GM19099 (cell line): ENCODE data around the gene RBM22.

Source experiments
- POLR2A ChIP-seq: IDR thresholded peaks from 3 replicates; pipeline ENCODE4 v1.6.1; 2011; ENCODE audit warnings: low read depth; ENCODE audit not compliant: insufficient read length; ENCODE audit errors: extremely low read depth

The RBM22 gene

GRCh38 chr5:150689120-150689519 lies 11.7 kb downstream of the RBM22 start:
- no peak for TF ChIP-seq POLR2A

- TF ChIP-seq POLR2A = no peak
These were observed 24.3 kb downstream of the RBM22 start for GRCh38 chr5:150676578-150676977.

DNA sequence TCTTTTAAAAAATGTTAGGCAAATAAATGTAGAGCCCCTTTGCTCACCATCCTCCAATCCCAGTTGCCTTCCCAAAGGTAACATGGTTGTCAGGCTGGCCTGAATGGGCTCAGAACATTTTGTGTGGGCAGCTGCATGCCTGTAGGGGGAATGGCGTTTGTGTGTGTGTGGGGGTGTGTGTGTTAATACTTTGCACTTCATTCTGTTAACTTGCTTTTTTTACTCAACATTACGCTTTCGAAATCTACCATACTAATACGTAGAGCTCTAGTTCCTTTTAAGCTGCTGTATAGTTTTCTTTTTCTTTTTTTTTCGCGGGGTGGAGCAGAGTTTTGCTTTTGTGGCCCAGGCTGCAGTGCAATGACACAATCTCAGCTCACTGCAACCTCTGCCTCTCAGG lies 25.8 kb downstream of the RBM22 start:
- TF ChIP-seq POLR2A = no peak

DNA sequence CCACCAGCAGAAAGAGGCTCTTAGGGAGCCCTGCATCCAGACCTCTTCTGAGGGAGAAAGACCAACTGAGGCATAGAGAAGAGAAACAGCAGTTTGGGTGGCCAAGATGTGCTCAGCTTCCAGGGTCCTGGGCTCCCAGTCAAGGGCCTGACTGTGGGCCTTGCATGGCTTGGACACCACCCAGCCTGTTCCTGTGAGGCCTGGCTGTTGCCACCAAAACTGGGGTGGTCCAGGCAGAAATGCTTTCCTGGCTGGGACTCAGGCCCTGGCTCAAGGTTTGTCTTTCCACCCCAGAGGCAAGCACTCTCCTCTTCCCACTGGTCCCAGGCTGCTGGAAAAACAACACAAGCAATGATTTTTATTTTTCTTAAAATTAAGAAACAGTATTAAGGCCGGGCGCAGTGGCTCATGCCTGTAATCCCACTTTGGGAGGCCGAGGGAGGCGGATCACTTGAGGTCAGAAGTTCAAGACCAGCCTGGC lies 26.5 kb downstream of the RBM22 start:
- no peak for TF ChIP-seq POLR2A

DNA sequence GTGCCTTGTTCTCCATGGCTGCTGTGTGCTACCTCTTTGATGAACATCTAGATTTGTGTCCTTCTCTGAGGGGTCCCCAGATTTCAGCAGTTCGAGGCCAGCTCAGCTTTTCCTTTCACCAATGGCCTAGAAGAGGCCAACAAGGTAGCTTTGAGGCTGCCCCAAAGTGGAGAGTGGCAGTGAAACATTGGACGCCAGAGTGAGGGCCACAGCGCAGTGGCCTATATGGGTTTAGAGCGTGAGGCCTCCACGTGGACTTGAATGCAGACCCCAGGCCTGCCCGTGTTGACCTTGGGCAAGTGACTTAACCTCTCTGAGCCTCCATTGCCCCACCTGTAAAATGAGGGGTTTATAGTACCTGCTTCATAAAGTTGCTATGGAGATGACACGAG lies 28.0 kb downstream of the RBM22 start:
- no peak for TF ChIP-seq POLR2A

- no peak for TF ChIP-seq POLR2A
These were observed 28.5 kb downstream of the RBM22 start for GRCh38 chr5:150672237-150672883.

DNA sequence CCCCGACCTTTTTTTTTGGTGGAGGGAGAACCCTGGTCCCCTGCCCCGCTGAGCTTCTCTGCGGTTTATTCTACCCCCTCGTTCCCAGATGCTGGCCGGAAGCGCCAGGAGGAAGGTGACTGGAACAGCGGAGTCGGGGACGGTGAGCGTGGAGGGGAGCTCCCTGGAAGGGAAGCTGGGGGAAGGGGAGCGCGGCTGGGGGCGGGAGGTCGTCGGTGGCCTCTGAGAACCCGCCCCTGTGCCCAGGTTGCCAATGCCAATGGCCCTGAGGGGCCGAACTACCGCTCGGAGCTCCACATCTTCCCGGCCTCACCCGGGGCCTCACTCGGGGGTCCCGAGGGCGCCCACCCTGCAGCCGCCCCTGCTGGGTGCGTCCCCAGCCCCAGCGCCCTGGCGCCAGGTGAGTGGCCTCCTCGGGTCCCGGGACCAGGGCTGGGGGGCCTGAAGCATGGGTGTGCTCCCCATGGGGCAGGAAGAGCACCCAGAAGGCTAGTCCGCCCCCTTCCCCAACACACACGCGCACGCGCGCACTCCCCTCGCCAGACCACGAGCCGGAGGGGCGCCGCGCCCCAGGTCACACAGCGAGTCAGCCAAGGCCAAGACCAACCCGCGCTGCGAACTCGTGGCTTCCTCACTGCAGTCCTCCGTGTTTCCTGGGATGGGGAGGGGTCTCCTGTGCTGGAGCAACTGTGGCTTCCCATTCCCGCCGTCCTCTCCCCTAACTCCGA lies 29.2 kb downstream of the RBM22 start:
- no peak for TF ChIP-seq POLR2A

- no peak for TF ChIP-seq POLR2A
These were observed 29.9 kb downstream of the RBM22 start for GRCh38 chr5:150670948-150671310.

- no peak for TF ChIP-seq POLR2A
These were observed 30.5 kb downstream of the RBM22 start for GRCh38 chr5:150670275-150670947.

- no peak for TF ChIP-seq POLR2A
These were observed 35.8 kb downstream of the RBM22 start for GRCh38 chr5:150665044-150665443.

- no peak for TF ChIP-seq POLR2A
These were observed 36.9 kb downstream of the RBM22 start for GRCh38 chr5:150663936-150664335.

DNA sequence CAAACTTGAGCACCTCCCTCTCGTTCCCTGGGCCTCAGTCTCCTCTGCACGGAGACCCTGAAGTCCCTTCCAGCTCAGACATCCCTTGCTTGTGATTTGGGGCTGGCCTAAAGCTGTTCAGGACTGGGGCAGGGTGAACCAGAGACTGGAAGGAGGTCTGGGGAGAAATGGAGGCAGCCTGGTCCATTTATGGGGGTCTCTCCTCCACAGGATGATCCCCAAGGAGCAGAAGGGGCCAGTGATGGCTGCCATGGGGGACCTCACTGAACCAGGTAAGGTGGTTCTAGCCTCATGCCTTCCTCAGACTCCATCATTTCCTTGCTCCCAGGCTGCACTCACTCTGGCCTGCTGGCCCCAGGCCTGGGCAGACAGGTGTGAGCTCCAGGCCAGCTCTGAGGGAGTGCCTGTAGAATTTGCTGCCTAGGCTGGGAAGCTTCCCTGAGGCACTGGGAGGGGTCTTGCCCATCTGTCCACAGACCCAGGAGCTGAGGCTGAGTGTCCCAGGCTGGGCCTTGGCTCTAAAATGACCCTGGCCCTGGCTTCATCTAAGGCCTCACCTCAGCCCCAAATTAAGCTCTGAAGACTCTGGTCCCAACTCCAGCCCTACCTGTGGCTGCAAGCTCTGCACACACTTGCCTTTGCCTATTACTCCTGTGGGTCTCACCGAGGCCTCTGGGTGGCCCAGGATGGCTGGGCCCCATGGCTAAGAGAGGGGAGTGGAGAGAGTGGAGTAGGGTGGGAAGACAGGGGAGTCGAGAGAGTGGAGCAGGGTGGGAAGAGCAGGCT lies 37.9 kb downstream of the RBM22 start:
- TF ChIP-seq POLR2A = no peak

DNA sequence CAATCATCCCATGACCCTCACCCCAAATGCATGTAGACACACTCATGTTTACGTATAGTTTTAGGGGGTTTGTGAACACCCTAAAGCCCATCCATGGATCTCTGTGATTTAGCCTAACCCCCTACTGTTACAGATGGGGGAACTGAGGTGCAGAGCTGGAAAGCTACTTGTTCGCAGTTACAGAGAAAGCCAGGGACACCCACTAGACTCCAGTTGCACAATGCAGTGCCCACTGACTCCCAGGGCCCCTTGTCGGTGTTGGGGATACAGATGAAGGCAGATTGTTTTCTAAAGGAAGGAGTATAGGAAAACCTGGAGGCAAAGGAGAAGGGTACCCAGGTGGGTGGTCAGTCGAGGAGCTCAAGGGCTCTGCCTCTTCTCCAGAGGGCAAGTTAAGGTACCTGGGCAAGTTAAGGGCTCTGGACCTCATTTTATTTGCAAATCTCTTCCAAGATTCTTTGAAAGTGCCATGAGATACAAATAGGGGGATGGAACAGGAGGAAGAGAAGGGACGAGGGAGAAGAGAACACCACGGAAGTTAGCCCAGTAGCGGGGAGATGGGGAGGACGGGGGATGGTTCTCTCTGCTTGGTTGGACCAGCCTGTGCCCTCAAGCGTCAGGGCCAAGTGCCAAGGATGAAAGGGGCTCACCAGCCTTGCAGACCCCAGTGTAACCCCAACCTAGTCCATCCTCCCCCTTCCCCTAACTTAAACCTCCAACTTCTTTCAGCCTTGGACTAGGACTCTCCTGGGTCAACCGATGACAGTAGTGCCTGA lies 38.9 kb downstream of the RBM22 start:
- TF ChIP-seq POLR2A = no peak

DNA sequence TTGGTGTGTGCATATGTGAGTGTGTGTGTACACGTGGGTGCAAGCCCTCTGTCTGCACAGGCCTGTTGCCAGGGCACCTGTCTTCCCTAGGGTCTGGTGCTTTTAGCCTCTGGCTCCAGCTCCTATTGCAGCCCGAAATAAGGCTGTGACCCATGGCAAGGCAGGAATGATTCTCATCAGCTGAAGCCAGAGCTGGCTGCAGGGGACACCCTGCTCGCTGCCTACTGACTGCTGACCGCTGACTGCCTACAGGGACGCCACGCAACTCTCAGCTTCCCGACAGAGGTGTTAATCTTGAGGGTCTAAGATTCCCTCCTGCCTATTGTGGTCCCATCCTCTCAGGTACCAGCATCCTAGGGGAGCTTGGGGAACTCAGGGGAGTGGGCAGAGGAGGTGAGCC lies 39.8 kb downstream of the RBM22 start, which contains the start of gene MYOZ3:
Gene MYOZ3 (plus strand): TSS at position 166 of the 400 bp plus-strand sequence. CDS start 1,691 bp downstream, outside the sequence.
- TF ChIP-seq POLR2A = no peak
